GM23248 (cell line): ENCODE measurements around the gene DLG2. TPM values are rescaled to one million over a fixed set of nuclear protein-coding genes. Genes with fewer than 3 reads are reported as not detected.

ENCODE experiments used
- DNase-seq: peaks from one replicate; pipeline ENCODE4 v3.0.0-alpha.2; 2015
- H2AFZ ChIP-seq: fragments of 200-600 bp; sonication (generic); 2 replicates; pipeline ENCODE4 v1.6.1; 2016; ENCODE audit warnings: antibody characterized with exemption
- H3F3A ChIP-seq: fragments of 200-600 bp; sonication (generic); 2 replicates; pipeline ENCODE4 v1.6.1; 2016; ENCODE audit warnings: mild to moderate bottlenecking, antibody characterized with exemption, mixed run types; ENCODE audit not compliant: insufficient read depth
- H3K27ac ChIP-seq: fragments of 200-600 bp; sonication (generic); 2 replicates; pipeline ENCODE4 v1.5.1; 2016; ENCODE audit warnings: mild to moderate bottlenecking
- H3K27me3 ChIP-seq: fragments of 200-600 bp; sonication (generic); replicated peaks from 2 replicates; pipeline ENCODE4 v1.6.1; 2016; ENCODE audit warnings: mild to moderate bottlenecking; ENCODE audit not compliant: insufficient read depth
- H3K36me3 ChIP-seq: fragments of 200-600 bp; sonication (generic); 2 replicates; pipeline ENCODE4 v1.6.1; 2016; ENCODE audit warnings: low read depth, mild to moderate bottlenecking
- H3K4me1 ChIP-seq: fragments of 200-600 bp; sonication (generic); 2 replicates; pipeline ENCODE4 v1.6.1; 2016; ENCODE audit warnings: mild to moderate bottlenecking; ENCODE audit not compliant: insufficient read depth
- H3K4me2 ChIP-seq: fragments of 200-600 bp; sonication (generic); one replicate; pipeline ENCODE4 v1.6.1; 2016; ENCODE audit warnings: mild to moderate bottlenecking; ENCODE audit not compliant: unreplicated experiment
- H3K4me3 ChIP-seq: fragments of 200-600 bp; sonication (generic); 2 replicates; pipeline ENCODE4 v1.5.1; 2016; ENCODE audit warnings: mild to moderate bottlenecking
- H3K79me2 ChIP-seq: fragments of 200-600 bp; sonication (generic); 2 replicates; pipeline ENCODE4 v1.6.1; 2016; ENCODE audit warnings: mild to moderate bottlenecking; ENCODE audit not compliant: insufficient read depth
- H3K9ac ChIP-seq: fragments of 200-600 bp; sonication (generic); 2 replicates; pipeline ENCODE4 v1.6.1; 2016; ENCODE audit warnings: mild to moderate bottlenecking
- H3K9me2 ChIP-seq: fragments of 200-600 bp; sonication (generic); 2 replicates; pipeline ENCODE4 v1.6.1; 2016; ENCODE audit warnings: mixed run types, mild to moderate bottlenecking, moderate library complexity; ENCODE audit not compliant: insufficient read depth
- H3K9me3 ChIP-seq: fragments of 200-600 bp; sonication (generic); one replicate; pipeline ENCODE4 v1.6.1; 2017; ENCODE audit warnings: low read depth
- H4K20me1 ChIP-seq: fragments of 200-600 bp; sonication (generic); 2 replicates; pipeline ENCODE4 v1.6.0; 2016; ENCODE audit not compliant: insufficient read depth
- EZH2 ChIP-seq: fragments of 200-600 bp; sonication (generic); IDR thresholded peaks from 2 replicates; pipeline ENCODE4 v1.6.1; 2018; ENCODE audit warnings: antibody characterized with exemption, mild to moderate bottlenecking; ENCODE audit not compliant: insufficient read depth, poor library complexity, severe bottlenecking
- EZH2phosphoT487 ChIP-seq: fragments of 200-600 bp; sonication (generic); IDR thresholded peaks from 2 replicates; pipeline ENCODE4 v1.6.1; 2018; ENCODE audit warnings: antibody characterized with exemption, moderate library complexity, mild to moderate bottlenecking, low read depth; ENCODE audit not compliant: insufficient read depth
- WGBS, 2 experiments: methylation state at CpG; one replicate each; pipeline ENCODE4 v1.1.6; 2015 to 2017; ENCODE audit warnings: low lambda C conversion rate in 2 of 2, low coverage in 1 of 2; ENCODE audit errors: missing lambda C conversion rate in 2 of 2; 5-methylcytosine and 5-hydroxymethylcytosine counted together
- in situ Hi-C: fragments of 300-500 bp; cut with MboI; formaldehyde crosslinking; loops from 2 replicates; pipeline ENCODE4 v1.15.0; 2020
- polyA plus RNA-seq: library from polyadenylated mRNA; unstranded; fragments of >200 nt; fragmentation: Nextera tagmentation; extraction: Ambion mirVana; gene quantifications from 2 replicates; pipeline ENCODE4 v1.2.1, GENCODE V29; 2016
- total RNA-seq: library from RNA; depleted of rRNA; stranded (reverse); fragments of >200 nt; shearing (Covaris generic); gene quantifications from 2 replicates; pipeline ENCODE4 v1.2.3, GENCODE V29; 2014

The DLG2 gene
- total and polyA plus RNA-seq, 2 experiments from 2014 or later = 1.1 to 1.7 TPM

GRCh38 chr11:85595285-85595884 is 31.8 kb downstream of the DLG2 start:
- no peak overlapping the region for H3K9ac ChIP-seq
- no peaks in the 10 kb centered on the region for H3K9me2 ChIP-seq
- no peak overlapping the region for H3K27ac ChIP-seq
- no peaks in the 10 kb centered on the region for H4K20me1 ChIP-seq
- no peak overlapping the region for H3K4me3 ChIP-seq
- H3K27me3 ChIP-seq = no peaks in the 10 kb centered on the region
- no peaks in the 10 kb centered on the region for H3K36me3 ChIP-seq
- no peaks in the 10 kb centered on the region for H3F3A ChIP-seq
- H3K9me3 ChIP-seq = no peaks in the 10 kb centered on the region
- no peaks in the 10 kb centered on the region for H3K4me1 ChIP-seq
- in situ Hi-C loops = loop anchor here (25.0 kb wide), 1 partner anchor 808 kb away; no protein-coding TSS in a partner anchor
- peak; percentile 73 for DNase-seq
- H2AFZ ChIP-seq = no peak overlapping the region
- H3K4me2 ChIP-seq = no peak overlapping the region
- no peak for TF ChIP-seq EZH2phosphoT487
- TF ChIP-seq EZH2 = no peak
- H3K79me2 ChIP-seq = no peaks in the 10 kb centered on the region

GRCh38 chr11:85590848-85591483 is 36.2 kb downstream of the DLG2 start:
- no peaks in the 10 kb centered on the region for H3F3A ChIP-seq
- H3K36me3 ChIP-seq = no peaks in the 10 kb centered on the region
- H3K27ac ChIP-seq = no peak overlapping the region
- H3K9me2 ChIP-seq = no peaks in the 10 kb centered on the region
- no peaks in the 10 kb centered on the region for H3K4me1 ChIP-seq
- no peak overlapping the region for H3K9ac ChIP-seq
- no peaks in the 10 kb centered on the region for H3K79me2 ChIP-seq
- no peak for TF ChIP-seq EZH2phosphoT487
- TF ChIP-seq EZH2 = no peak
- DNase-seq = peak; percentile 63
- WGBS, 2 experiments = 67 to 69% methylated on average over 4 of the region's 4 CpGs
- H4K20me1 ChIP-seq = no peaks in the 10 kb centered on the region
- H3K9me3 ChIP-seq = no peaks in the 10 kb centered on the region
- no peak overlapping the region for H3K4me2 ChIP-seq
- H2AFZ ChIP-seq = no peak overlapping the region
- no peak overlapping the region for H3K4me3 ChIP-seq
- no peaks in the 10 kb centered on the region for H3K27me3 ChIP-seq
- in situ Hi-C loops = loop anchor here (25.0 kb wide), 1 partner anchor 804 kb away; no protein-coding TSS in a partner anchor

GRCh38 chr11:85589373-85589772 is 37.8 kb downstream of the DLG2 start:
- H3K4me3 ChIP-seq = no peak overlapping the region
- no peaks in the 10 kb centered on the region for H4K20me1 ChIP-seq
- no peaks in the 10 kb centered on the region for H3F3A ChIP-seq
- no peak overlapping the region for H3K9ac ChIP-seq
- H3K4me2 ChIP-seq = no peak overlapping the region
- H3K27me3 ChIP-seq = no peaks in the 10 kb centered on the region
- H3K4me1 ChIP-seq = no peaks in the 10 kb centered on the region
- H3K27ac ChIP-seq = no peak overlapping the region
- H3K79me2 ChIP-seq = no peaks in the 10 kb centered on the region
- DNase-seq = no peak
- H3K36me3 ChIP-seq = no peaks in the 10 kb centered on the region
- 83 to 87% methylated on average over 3 of the region's 3 CpGs for WGBS, 2 experiments
- H2AFZ ChIP-seq = no peak overlapping the region
- no peaks in the 10 kb centered on the region for H3K9me2 ChIP-seq
- TF ChIP-seq EZH2phosphoT487 = no peak
- no peak for TF ChIP-seq EZH2
- in situ Hi-C loops = loop anchor here (25.0 kb wide), 1 partner anchor 802 kb away; no protein-coding TSS in a partner anchor
- H3K9me3 ChIP-seq = no peaks in the 10 kb centered on the region

GRCh38 chr11:85582111-85582510 is 45.0 kb downstream of the DLG2 start:
- Histone ChIP-seq H4K20me1 (no peaks in the 10 kb centered on the region), H3K4me1 (no peaks in the 10 kb centered on the region), H3K9me3 (no peaks in the 10 kb centered on the region), H3K9me2 (no peaks in the 10 kb centered on the region), H3K27ac (no peak overlapping the region), H3K36me3 (no peaks in the 10 kb centered on the region), H2AFZ (no peak overlapping the region), H3F3A (no peaks in the 10 kb centered on the region), H3K4me2 (no peak overlapping the region), H3K27me3 (no peaks in the 10 kb centered on the region), H3K4me3 (no peak overlapping the region), H3K79me2 (no peaks in the 10 kb centered on the region), H3K9ac (no peak overlapping the region)
- in situ Hi-C loops = loop anchor here (25.0 kb wide), 1 partner anchor 795 kb away; no protein-coding TSS in a partner anchor
- WGBS, 2 experiments = 57 to 68% methylated on average over 2 of the region's 2 CpGs
- DNase-seq = no peak
- TF ChIP-seq EZH2 (no peak), EZH2phosphoT487 (no peak)
